ENCODE data around the gene SMAD6.

Gene SMAD6

DNA sequence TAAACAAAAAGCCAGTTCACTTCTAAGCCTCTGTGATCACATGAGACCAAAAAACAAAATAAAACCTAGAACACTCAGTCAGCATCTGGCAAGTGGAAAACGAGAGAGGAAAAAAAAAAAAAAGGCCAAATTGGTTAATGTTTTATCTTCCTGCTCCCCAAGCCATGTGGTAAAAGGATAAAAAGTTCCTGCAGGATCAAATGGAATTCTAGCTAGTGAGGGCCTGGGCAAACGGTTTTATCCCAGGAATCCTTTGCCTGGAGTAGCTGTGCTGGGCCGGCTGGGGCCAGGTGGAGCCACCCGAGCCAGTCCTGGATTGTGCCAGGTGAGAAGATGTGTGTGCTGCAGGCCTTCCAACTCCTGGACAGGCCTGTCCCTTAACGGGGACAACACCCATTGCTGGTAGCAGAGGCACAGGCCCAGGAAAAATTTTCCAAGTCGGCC, 13.2 kb downstream of the SMAD6 start:
- peaks cover 76% of the 10 kb centered on the region for H3K36me3 ChIP-seq (ENCODE audit: control insufficient read depth, insufficient read depth, low read length, severe bottlenecking)
- no peaks in the 10 kb centered on the region for H3K27me3 ChIP-seq (replicated peaks; ENCODE audit: control insufficient read depth, insufficient read depth, low read length)
- no peak for DNase-seq (ENCODE audit: low read depth)
- no peaks in the 10 kb centered on the region for H3K9me3 ChIP-seq (ENCODE audit: control insufficient read depth, low read length)
- peak overlapping the region; percentile 60 for H3K9ac ChIP-seq (ENCODE audit: low read length)
- H3K4me1 ChIP-seq (ENCODE audit: control insufficient read depth, insufficient read depth, low read length): peaks cover 82% of the 10 kb centered on the region
- H3K4me3 ChIP-seq (ENCODE audit: low read length): no peak overlapping the region

DNA sequence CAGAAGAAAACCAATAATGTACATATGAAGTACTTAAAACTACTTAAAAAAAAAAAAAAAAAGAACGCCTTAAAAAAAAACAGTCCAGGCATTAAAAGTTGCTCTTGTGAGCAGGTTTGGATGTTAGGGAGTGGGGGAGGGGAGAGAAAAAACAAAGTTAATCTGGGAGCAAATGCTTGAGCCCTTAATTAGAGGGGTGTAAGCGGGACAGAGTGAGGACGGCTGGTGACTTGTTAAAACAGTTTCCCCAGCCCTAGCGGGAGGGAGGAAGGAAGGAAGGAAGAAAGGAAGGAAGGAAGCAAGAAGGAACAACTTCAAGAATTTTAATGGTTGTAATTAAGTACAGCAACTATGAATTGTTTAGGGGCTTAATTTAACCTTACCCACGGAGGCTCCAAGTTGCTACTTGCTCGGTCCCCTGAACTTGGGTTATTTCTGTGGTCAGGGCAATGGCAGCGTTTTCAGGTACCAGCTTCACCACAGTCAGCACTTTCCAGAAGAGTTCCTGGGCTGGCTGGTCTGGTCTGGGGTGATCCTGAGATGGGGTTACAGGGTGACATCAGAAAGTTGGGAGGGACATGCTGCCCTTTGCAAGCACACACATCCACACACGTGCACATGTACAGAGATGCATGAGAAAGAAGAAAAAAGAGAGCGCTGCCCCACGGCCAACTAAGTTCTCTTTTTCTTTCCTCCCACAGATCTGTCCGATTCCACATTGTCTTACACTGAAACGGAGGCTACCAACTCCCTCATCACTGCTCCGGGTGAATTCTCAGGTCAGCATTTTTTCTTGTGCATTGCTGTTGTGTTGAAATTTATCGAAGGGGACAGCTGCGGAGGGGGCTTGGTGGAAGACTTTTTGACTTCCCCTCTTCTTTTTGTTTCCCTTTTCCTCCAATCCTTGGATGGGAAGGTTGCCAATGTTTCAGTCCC, 14.0 kb downstream of the SMAD6 start:
- Histone ChIP-seq H3K4me1 (ENCODE audit: control insufficient read depth, insufficient read depth, low read length) (peaks cover 82% of the 10 kb centered on the region), H3K27me3 (replicated peaks; ENCODE audit: control insufficient read depth, insufficient read depth, low read length) (no peaks in the 10 kb centered on the region), H3K36me3 (ENCODE audit: control insufficient read depth, insufficient read depth, low read length, severe bottlenecking) (peaks cover 82% of the 10 kb centered on the region), H3K9me3 (ENCODE audit: control insufficient read depth, low read length) (no peaks in the 10 kb centered on the region), H3K4me3 (ENCODE audit: low read length) (no peak overlapping the region), H3K9ac (ENCODE audit: low read length) (peak overlapping the region; percentile 60)
- DNase-seq (ENCODE audit: low read depth): no peak

DNA sequence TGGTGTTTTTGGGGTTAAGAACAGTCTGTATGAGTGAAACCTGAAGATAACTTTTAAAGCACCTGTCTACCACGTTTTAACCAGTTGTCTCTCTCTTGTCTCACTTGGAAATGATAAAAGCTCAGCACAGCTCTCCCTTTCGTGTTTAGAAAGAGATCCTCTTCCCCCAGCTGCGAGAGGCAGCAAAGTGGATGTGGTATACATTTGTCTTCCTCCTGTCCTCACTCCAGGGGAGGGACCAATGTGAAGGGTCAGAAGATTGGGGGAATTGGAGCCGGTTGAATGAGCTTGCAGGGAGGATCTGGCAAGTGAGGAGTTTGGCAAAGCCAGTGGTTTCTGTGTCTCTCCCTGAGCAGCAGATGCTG, 14.6 kb downstream of the SMAD6 start:
- Histone ChIP-seq H3K9me3 (ENCODE audit: control insufficient read depth, low read length) (no peaks in the 10 kb centered on the region), H3K4me1 (ENCODE audit: control insufficient read depth, insufficient read depth, low read length) (peaks cover 82% of the 10 kb centered on the region), H3K36me3 (ENCODE audit: control insufficient read depth, insufficient read depth, low read length, severe bottlenecking) (peaks cover 88% of the 10 kb centered on the region), H3K9ac (ENCODE audit: low read length) (peak overlapping the region; percentile 60), H3K27me3 (replicated peaks; ENCODE audit: control insufficient read depth, insufficient read depth, low read length) (no peaks in the 10 kb centered on the region), H3K4me3 (ENCODE audit: low read length) (peak overlapping the region; percentile 22)
- no peak for DNase-seq (ENCODE audit: low read depth)

DNA sequence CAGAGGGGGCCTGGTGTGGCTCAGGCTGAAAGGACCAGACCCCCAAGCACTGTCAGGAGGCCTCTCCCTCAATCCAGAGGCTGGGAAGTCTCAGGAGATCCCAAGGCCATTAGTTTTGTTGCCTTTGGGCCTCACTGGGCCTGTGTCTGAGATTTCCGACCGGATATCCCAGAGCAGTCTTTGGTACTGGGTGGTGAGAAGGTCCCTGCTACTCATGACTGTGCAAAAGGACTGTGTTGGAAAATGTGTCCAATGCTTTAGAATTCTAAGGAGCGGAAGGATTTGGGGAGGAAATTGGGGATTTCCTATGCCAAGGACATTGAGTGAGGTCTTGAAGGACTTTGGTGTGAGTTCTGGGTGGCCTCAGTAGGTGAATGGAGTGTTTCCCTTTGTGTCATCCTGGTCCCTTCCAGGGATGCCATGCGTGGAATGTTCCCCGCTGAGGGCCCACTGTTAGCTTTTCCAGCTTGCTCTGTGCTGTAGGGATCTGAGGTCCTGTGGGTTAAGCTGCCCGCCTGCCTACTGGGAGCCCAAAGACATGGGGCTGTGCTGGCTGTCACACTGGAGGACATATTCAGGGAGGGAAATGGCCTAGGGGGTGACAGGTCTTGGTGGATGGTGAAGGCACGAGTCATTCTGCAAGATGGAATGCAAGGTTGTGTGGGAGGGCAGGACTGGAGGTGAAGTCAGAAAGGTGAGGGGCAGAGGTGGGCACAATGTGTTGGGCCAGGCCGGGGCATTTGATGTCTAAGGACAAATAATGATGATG, 16.4 kb downstream of the SMAD6 start:
- Histone ChIP-seq H3K9ac (ENCODE audit: low read length) (peak overlapping the region; percentile 4), H3K4me3 (ENCODE audit: low read length) (no peak overlapping the region), H3K4me1 (ENCODE audit: control insufficient read depth, insufficient read depth, low read length) (peaks cover 91% of the 10 kb centered on the region), H3K27me3 (replicated peaks; ENCODE audit: control insufficient read depth, insufficient read depth, low read length) (no peaks in the 10 kb centered on the region), H3K9me3 (ENCODE audit: control insufficient read depth, low read length) (no peaks in the 10 kb centered on the region), H3K36me3 (ENCODE audit: control insufficient read depth, insufficient read depth, low read length, severe bottlenecking) (peaks cover 92% of the 10 kb centered on the region)
- DNase-seq (ENCODE audit: low read depth): no peak

- DNase-seq (ENCODE audit: low read depth): no peak
- Histone ChIP-seq H3K9me3 (ENCODE audit: control insufficient read depth, low read length) (no peaks in the 10 kb centered on the region), H3K4me1 (ENCODE audit: control insufficient read depth, insufficient read depth, low read length) (peaks cover 91% of the 10 kb centered on the region), H3K4me3 (ENCODE audit: low read length) (no peak overlapping the region), H3K36me3 (ENCODE audit: control insufficient read depth, insufficient read depth, low read length, severe bottlenecking) (peaks cover 92% of the 10 kb centered on the region), H3K27me3 (replicated peaks; ENCODE audit: control insufficient read depth, insufficient read depth, low read length) (no peaks in the 10 kb centered on the region), H3K9ac (ENCODE audit: low read length) (peak overlapping the region; percentile 62)
Measured at GRCh38 chr15:66719471-66719870, 17.4 kb downstream of the SMAD6 start.

DNA sequence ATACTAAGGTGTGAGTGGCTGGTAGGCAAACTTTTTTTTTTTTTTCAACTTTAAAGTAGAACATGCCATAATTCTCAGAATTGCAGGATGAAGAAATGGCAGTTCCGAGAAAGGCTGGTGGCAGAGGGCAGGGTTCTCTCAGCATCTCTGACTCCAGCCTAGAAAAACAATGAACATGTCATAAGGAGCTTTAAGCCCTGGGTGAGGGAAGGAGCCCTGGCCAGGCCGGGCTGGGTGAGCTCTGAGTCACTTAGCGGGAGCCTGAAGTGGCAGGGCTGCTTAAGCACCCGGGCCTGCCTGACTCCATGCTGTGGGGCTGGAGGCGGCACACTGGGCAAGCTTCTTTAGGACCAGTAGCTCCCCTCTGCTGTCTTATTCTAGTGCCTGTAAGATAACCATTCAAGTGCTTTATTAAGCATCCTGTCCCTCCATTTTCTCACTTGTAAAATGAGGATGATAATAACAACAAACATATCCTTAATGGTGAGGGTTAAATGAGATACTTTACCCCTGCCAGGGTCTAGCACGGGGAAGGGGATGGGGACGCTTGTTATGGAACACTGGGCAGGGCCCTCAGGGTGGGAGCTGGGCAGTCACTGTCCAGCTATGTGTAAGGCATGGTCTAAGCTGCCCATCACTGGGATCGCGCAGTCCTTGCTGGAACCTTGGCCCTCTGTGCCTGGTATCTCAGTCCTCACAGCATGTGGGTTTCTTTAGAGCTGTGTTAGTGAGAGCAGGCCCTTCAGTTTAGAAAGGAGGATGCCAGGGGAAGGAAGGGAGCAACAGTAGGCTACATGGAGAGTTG, 18.4 kb downstream of the SMAD6 start:
- DNase-seq (ENCODE audit: low read depth): peak; percentile 89
- Histone ChIP-seq H3K9me3 (ENCODE audit: control insufficient read depth, low read length) (no peaks in the 10 kb centered on the region), H3K27me3 (replicated peaks; ENCODE audit: control insufficient read depth, insufficient read depth, low read length) (no peaks in the 10 kb centered on the region), H3K4me1 (ENCODE audit: control insufficient read depth, insufficient read depth, low read length) (peaks cover 91% of the 10 kb centered on the region), H3K4me3 (ENCODE audit: low read length) (no peak overlapping the region), H3K36me3 (ENCODE audit: control insufficient read depth, insufficient read depth, low read length, severe bottlenecking) (peaks cover 92% of the 10 kb centered on the region), H3K9ac (ENCODE audit: low read length) (peak overlapping the region; percentile 62)

DNA sequence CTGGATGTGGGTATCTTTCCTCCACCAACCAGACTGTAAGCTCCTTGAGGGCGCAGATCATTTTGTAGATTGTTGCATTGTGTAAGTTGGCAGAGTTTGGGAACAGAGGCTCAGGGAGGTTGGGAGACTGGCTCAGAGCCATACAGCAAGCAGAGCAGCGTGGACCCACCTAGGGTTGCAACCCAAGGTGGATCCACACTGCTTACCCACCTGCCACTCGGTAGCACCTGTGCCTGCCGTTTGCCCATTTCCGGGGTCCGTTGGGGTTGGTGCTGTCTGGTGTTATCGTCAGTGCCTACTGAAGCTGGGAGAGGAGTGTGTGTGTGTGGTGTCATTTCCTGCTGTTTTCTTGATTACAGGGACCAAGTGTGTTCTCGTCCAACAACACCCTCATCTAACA, 19.0 kb downstream of the SMAD6 start:
- Histone ChIP-seq H3K27me3 (replicated peaks; ENCODE audit: control insufficient read depth, insufficient read depth, low read length) (no peaks in the 10 kb centered on the region), H3K36me3 (ENCODE audit: control insufficient read depth, insufficient read depth, low read length, severe bottlenecking) (peaks cover 92% of the 10 kb centered on the region), H3K4me1 (ENCODE audit: control insufficient read depth, insufficient read depth, low read length) (peaks cover 91% of the 10 kb centered on the region), H3K4me3 (ENCODE audit: low read length) (no peak overlapping the region), H3K9me3 (ENCODE audit: control insufficient read depth, low read length) (no peaks in the 10 kb centered on the region), H3K9ac (ENCODE audit: low read length) (peak overlapping the region; percentile 55)
- DNase-seq (ENCODE audit: low read depth): no peak

DNA sequence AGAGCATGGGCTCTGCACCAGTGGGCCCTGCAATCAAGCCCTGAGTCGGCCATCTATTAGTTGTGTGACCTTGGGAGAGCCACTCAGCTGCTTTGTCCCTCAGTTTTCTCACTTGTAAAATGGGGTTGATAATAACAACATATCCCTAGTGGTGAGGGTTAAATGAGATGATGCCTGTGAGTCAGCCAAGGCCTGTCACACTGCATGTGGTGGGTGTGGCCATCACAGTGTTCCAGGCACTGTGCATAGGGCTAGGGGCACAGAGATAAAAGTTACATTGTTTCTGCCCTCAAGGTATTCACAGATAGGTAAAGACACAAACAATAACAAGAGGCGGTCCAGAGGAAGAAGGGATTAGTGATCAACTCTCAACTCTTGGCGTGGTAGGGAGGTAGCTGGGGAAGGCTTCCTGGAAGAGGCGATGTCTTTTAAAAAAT, 19.5 kb downstream of the SMAD6 start:
- H3K4me1 ChIP-seq (ENCODE audit: control insufficient read depth, insufficient read depth, low read length): peaks cover 90% of the 10 kb centered on the region
- no peak overlapping the region for H3K9ac ChIP-seq (ENCODE audit: low read length)
- H3K4me3 ChIP-seq (ENCODE audit: low read length): no peak overlapping the region
- DNase-seq (ENCODE audit: low read depth): no peak
- H3K27me3 ChIP-seq (replicated peaks; ENCODE audit: control insufficient read depth, insufficient read depth, low read length): no peaks in the 10 kb centered on the region
- peaks cover 90% of the 10 kb centered on the region for H3K36me3 ChIP-seq (ENCODE audit: control insufficient read depth, insufficient read depth, low read length, severe bottlenecking)
- no peaks in the 10 kb centered on the region for H3K9me3 ChIP-seq (ENCODE audit: control insufficient read depth, low read length)

GRCh38 chr15:66721954-66722353, 19.9 kb downstream of the SMAD6 start:
- DNase-seq (ENCODE audit: low read depth): no peak
- H3K36me3 ChIP-seq (ENCODE audit: control insufficient read depth, insufficient read depth, low read length, severe bottlenecking): peaks cover 90% of the 10 kb centered on the region
- no peak overlapping the region for H3K4me3 ChIP-seq (ENCODE audit: low read length)
- peaks cover 89% of the 10 kb centered on the region for H3K4me1 ChIP-seq (ENCODE audit: control insufficient read depth, insufficient read depth, low read length)
- H3K9me3 ChIP-seq (ENCODE audit: control insufficient read depth, low read length): no peaks in the 10 kb centered on the region
- H3K9ac ChIP-seq (ENCODE audit: low read length): no peak overlapping the region
- H3K27me3 ChIP-seq (replicated peaks; ENCODE audit: control insufficient read depth, insufficient read depth, low read length): no peaks in the 10 kb centered on the region

DNA sequence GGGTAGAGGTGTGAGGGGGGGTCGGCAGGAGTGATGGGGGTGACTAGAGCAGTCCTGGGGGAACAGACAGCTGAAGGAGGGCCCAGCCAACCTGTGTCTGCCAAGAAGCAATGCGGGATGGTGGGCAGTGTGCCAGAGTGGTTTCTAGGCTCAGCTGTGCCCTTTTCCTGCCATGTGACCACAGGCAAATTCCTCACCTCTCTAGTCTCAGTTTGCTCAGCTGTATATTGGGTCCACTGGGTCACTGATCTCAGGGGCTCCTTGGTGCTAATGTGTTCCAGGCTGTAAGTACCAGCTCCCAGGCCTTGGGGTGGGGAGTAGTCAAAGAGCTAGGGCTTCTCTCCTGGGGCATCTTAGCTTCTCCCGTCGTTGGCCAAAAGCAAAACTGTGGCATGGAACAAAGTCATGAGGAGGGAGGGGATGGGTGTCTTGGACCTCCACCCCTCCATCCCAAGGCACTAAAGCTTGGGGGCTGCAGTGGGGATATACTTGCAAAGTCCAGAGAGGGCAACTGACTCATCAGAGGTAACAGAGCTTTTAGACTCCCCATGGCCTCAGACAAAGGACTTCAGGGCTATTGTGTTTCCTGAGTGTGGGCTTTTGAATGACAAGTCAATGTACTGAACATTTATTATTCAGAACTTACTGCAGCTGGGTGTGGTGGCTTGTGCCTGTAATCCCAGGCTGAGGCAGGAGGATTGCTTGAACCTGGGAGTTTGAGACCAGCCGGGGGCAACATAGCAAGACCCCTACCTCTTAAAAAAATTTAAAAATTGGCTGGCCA, 20.9 kb downstream of the SMAD6 start:
- peaks cover 86% of the 10 kb centered on the region for H3K36me3 ChIP-seq (ENCODE audit: control insufficient read depth, insufficient read depth, low read length, severe bottlenecking)
- H3K4me3 ChIP-seq (ENCODE audit: low read length): no peak overlapping the region
- peaks cover 96% of the 10 kb centered on the region for H3K4me1 ChIP-seq (ENCODE audit: control insufficient read depth, insufficient read depth, low read length)
- no peak overlapping the region for H3K9ac ChIP-seq (ENCODE audit: low read length)
- DNase-seq (ENCODE audit: low read depth): no peak
- H3K9me3 ChIP-seq (ENCODE audit: control insufficient read depth, low read length): no peaks in the 10 kb centered on the region
- H3K27me3 ChIP-seq (replicated peaks; ENCODE audit: control insufficient read depth, insufficient read depth, low read length): no peaks in the 10 kb centered on the region

Data from adipocyte (in vitro differentiated cells).